B cell (primary cell): ENCODE results near the gene EFCAB9. TPM values are rescaled to one million over a fixed set of nuclear protein-coding genes. Genes with fewer than 3 reads are reported as not detected.

Experiments used
- ATAC-seq: fragments of 200-7000 bp; cut with Tn5 transposase; one replicate; pipeline ENCODE4 v1.10.0; 2021; ENCODE audit warnings: low read depth, mild to moderate bottlenecking, moderate number of reproducible peaks, moderate library complexity
- CTCF ChIA-PET: fragments of 350-600 bp; sonication (Branson Sonifier 250); formaldehyde crosslinking; loops from one replicate; lab custom pipeline; 2021; ENCODE audit warnings: antibody characterized with exemption, inconsistent platforms; lab: Charles Lee
- POLR2A ChIA-PET: fragments of 350-600 bp; sonication (Branson Sonifier 250); formaldehyde crosslinking; loops from one replicate; lab custom pipeline; 2021; ENCODE audit warnings: antibody characterized with exemption; lab: Charles Lee
- DNase-seq: peaks from one replicate; pipeline ENCODE4 v3.0.0; 2013
- H2AFZ ChIP-seq: 2 replicates; pipeline ENCODE4 v1.6.1; 2012; ENCODE audit warnings: mild to moderate bottlenecking, low read depth, low read length; ENCODE audit not compliant: insufficient read depth, poor library complexity, severe bottlenecking
- H3K27ac ChIP-seq, 2 donors: 1 replicate in 1 of 2; 2 replicates in 1 of 2; pipeline ENCODE4 v1.5.1; 2012 to 2013; ENCODE audit warnings: low read length in 2 of 2, mild to moderate bottlenecking in 2 of 2, moderate library complexity in 1 of 2
- H3K27me3 ChIP-seq, 4 experiments: fragments of 200-600 bp in 1 of 4; sonication (generic) in 1 of 4; replicated peaks in 1 of 4; 1 replicate in 2 of 4; 2 replicates in 2 of 4; pipeline versions ENCODE4 v1.6.1 to v1.7.0; 2013 to 2016; ENCODE audit warnings: low read length in 3 of 4, mild to moderate bottlenecking in 2 of 4, mixed read lengths in 1 of 4, moderate library complexity in 1 of 4; ENCODE audit not compliant: insufficient read depth in 4 of 4, control insufficient read depth in 3 of 4; ENCODE audit errors: control extremely low read depth in 1 of 4
- H3K36me3 ChIP-seq, 2 experiments: replicated peaks in 1 of 2; 1 replicate in 1 of 2; 2 replicates in 1 of 2; pipeline versions ENCODE4 v1.6.1 to v1.7.1; 2013; ENCODE audit warnings: low read length in 1 of 2; ENCODE audit not compliant: insufficient read depth in 2 of 2, control insufficient read depth in 1 of 2; ENCODE audit errors: control extremely low read depth in 1 of 2, extremely low read depth in 1 of 2
- H3K4me1 ChIP-seq, 2 donors: fragments of 200-600 bp in 1 of 2; sonication (generic) in 1 of 2; 1 replicate in 1 of 2; 2 replicates in 1 of 2; pipeline versions ENCODE4 v1.5.1 to v1.6.1; 2013 to 2017; ENCODE audit warnings: low read length in 2 of 2; ENCODE audit not compliant: control insufficient read depth in 2 of 2, insufficient read depth in 2 of 2
- H3K4me2 ChIP-seq: replicated peaks from 2 replicates; pipeline ENCODE3; 2012; ENCODE audit warnings: mild to moderate bottlenecking, low read depth, low read length; ENCODE audit not compliant: poor library complexity, severe bottlenecking
- H3K4me3 ChIP-seq, 5 experiments: fragments of 200-600 bp in 1 of 5; sonication (generic) in 1 of 5; 1 replicate in 3 of 5; 2 replicates in 2 of 5; pipeline versions ENCODE4 v1.5.1 to v1.7.0; 2011 to 2016; ENCODE audit warnings: low read length in 4 of 5, mild to moderate bottlenecking in 4 of 5, low read depth in 2 of 5, control low read depth in 1 of 5, moderate library complexity in 1 of 5; ENCODE audit not compliant: insufficient read depth in 1 of 5; ENCODE audit errors: control extremely low read depth in 1 of 5, extremely low read depth in 1 of 5
- H3K79me2 ChIP-seq: fragments of 200-600 bp; sonication (generic); one replicate; pipeline ENCODE4 v1.6.0; 2016; ENCODE audit warnings: low read length; ENCODE audit not compliant: control insufficient read depth, insufficient read depth
- H3K9ac ChIP-seq: fragments of 200-600 bp; sonication (generic); 2 replicates; pipeline ENCODE4 v1.6.1; 2017; ENCODE audit warnings: mild to moderate bottlenecking, low read length, moderate library complexity
- H3K9me3 ChIP-seq, 3 donors: one replicate each; pipeline versions ENCODE4 v1.6.1 to v1.7.1; 2013; ENCODE audit warnings: low read length in 2 of 3; ENCODE audit not compliant: control insufficient read depth in 2 of 3, insufficient read depth in 1 of 3; ENCODE audit errors: control extremely low read depth in 1 of 3
- H4K20me1 ChIP-seq: 2 replicates; pipeline ENCODE4 v1.6.0; 2012; ENCODE audit warnings: mild to moderate bottlenecking, low read length; ENCODE audit not compliant: insufficient read depth, control insufficient read depth, poor library complexity, severe bottlenecking
- H3K27ac Mint-ChIP-seq: one replicate; pipeline ENCODE4 v1.8.0; 2021; ENCODE audit warnings: mixed read lengths
- H3K27me3 Mint-ChIP-seq: one replicate; pipeline ENCODE4 v1.8.0; 2021; ENCODE audit warnings: mixed read lengths
- H3K4me1 Mint-ChIP-seq: one replicate; pipeline ENCODE4 v1.8.0; 2021; ENCODE audit warnings: mixed read lengths
- H3K4me3 Mint-ChIP-seq: one replicate; pipeline ENCODE4 v1.8.0; 2021; ENCODE audit warnings: mixed read lengths
- H3K9me3 Mint-ChIP-seq: one replicate; pipeline ENCODE4 v1.8.0; 2022; ENCODE audit warnings: mixed read lengths; ENCODE audit not compliant: insufficient read depth
- CTCF ChIP-seq: fragments of 200-600 bp; IDR thresholded peaks from one replicate; pipeline ENCODE4 v1.8.0; 2022; ENCODE audit warnings: antibody characterized with exemption, mild to moderate bottlenecking
- EZH2 ChIP-seq: IDR thresholded peaks from 2 replicates; pipeline ENCODE4 v1.6.1; 2012; ENCODE audit warnings: borderline replicate concordance, low read depth, mild to moderate bottlenecking, moderate library complexity, low read length; ENCODE audit not compliant: insufficient read depth, poor library complexity, severe bottlenecking
- WGBS: methylation state at CpG from one replicate; pipeline ENCODE4 v1.1.5; 2013; ENCODE audit warnings: missing lambda C conversion rate; ENCODE audit not compliant: insufficient coverage; 5-methylcytosine and 5-hydroxymethylcytosine counted together
- intact Hi-C: fragments of 100-400 bp; cut with micrococcal nuclease; formaldehyde crosslinking; loops from one replicate; pipeline ENCODE4 v1.10.0; 2022
- polyA plus RNA-seq: library from polyadenylated mRNA; depleted of rRNA; stranded (reverse); fragments of >200 nt; gene quantifications from 2 replicates; pipeline ENCODE4 v1.2.3, GENCODE V29; 2012
- total RNA-seq, 2 donors: library from RNA; stranded (reverse); fragments of 120-200 nt in 1 of 2; gene quantifications; 1 replicate in 1 of 2; 2 replicates in 1 of 2; pipeline versions ENCODE4 v1.2.3 to v1.2.4, GENCODE V29; 2013 to 2022

The EFCAB9 gene
- total and polyA plus RNA-seq, 2 donors (not counting 1 experiment from before 2014, with no cell fraction given), result not detected

DNA sequence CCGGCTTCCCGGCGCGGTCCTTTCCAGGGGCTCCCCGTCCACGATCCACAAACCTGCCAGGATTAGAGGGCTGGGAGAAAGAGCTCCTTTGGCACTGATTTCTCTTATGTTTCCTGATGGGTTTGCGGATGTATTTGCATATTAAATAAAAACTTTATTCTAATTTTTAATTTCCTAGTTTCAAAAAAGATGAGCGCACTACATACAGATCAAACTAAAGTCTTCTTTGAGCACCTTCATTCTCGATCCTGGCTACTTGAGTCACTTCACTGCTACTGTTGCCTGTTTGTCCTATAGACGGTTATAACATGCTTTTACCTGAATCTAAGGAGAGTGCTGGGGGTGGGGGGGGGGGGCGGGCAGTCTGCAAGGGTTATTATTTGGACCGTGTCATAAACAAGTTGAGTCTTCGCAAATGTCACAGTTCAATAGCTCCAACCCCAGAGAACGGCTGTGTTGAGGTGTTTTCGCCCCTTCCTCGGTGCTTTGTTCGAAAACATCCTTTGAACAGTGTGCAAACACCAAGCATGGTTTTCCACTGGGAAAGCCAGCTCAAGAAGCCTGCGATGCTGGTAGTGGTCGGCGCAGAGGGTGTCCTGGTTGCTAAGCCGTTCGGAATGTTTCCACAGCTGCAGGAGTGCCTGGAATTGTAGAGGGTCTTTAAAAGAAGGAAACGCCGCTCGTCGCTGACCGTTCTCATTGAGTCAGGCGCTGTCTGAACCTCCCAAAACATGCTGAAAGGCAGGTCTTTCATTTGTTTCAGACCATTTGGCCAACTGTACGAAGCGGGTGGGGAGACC is 4.9 kb upstream of the EFCAB9 start:
- peak overlapping the region in 4 of 5 experiments; percentile 88 to 99 (median 98) for H3K4me3 ChIP-seq
- POLR2A ChIA-PET, result interaction anchor here (0.6 to 6.1 kb wide), 8 partner anchors 9 to 217 kb away, joined by 3 to 95 read pairs (median 8); partner anchors contain the start of gene FBXW11
- no peak overlapping the region for H3K27ac ChIP-seq
- 70% methylated on average over 22 of the region's 30 CpGs for WGBS
- CTCF ChIA-PET, result interaction anchor here (0.6 to 11.2 kb wide), 32 partner anchors 9 to 278 kb away, joined by 3 to 245 read pairs (median 6); partner anchors contain the start of gene FBXW11
- peaks cover 27 to 40% of the 10 kb centered on the region in 2 donors for H3K4me1 ChIP-seq
- ATAC-seq (no peak), DNase-seq (no peak)
- H3K4me1 Mint-ChIP-seq, result peaks cover 34% of the 10 kb centered on the region
- H3K9me3 Mint-ChIP-seq, result no peaks in the 10 kb centered on the region
- no peaks in the 10 kb centered on the region for H3K27me3 Mint-ChIP-seq
- peak overlapping the region; percentile 91 for H3K4me2 ChIP-seq
- H3K36me3 ChIP-seq, result peaks cover 0 to 7% of the 10 kb centered on the region in 2 experiments
- peak overlapping the region; percentile 99 for H3K27ac Mint-ChIP-seq
- no peaks in the 10 kb centered on the region for H3K27me3 ChIP-seq
- no peak overlapping the region for H3K9ac ChIP-seq
- peak overlapping the region; percentile 71 for H2AFZ ChIP-seq
- no peaks in the 10 kb centered on the region for H3K9me3 ChIP-seq
- H3K79me2 ChIP-seq, result peaks cover 35% of the 10 kb centered on the region
- TF ChIP-seq EZH2 (no peak), CTCF (peak; percentile 35)
- H4K20me1 ChIP-seq, result peaks cover 18% of the 10 kb centered on the region
- intact Hi-C loops, result loop anchor here (1.0 to 10.0 kb wide), 10 partner anchors 14 to 1426 kb away; partner anchors contain the start of genes BOD1, FBXW11 and UBTD2
- H3K4me3 Mint-ChIP-seq, result peak overlapping the region; percentile 100
